ENCODE measurements around the gene NLGN1. TPM values are rescaled to one million over a fixed set of nuclear protein-coding genes. Genes with fewer than 3 reads are reported as not detected.

Gene NLGN1
- total and polyA plus RNA-seq, 2 experiments from 2014 or later, result 5.3 to 10.9 TPM

DNA sequence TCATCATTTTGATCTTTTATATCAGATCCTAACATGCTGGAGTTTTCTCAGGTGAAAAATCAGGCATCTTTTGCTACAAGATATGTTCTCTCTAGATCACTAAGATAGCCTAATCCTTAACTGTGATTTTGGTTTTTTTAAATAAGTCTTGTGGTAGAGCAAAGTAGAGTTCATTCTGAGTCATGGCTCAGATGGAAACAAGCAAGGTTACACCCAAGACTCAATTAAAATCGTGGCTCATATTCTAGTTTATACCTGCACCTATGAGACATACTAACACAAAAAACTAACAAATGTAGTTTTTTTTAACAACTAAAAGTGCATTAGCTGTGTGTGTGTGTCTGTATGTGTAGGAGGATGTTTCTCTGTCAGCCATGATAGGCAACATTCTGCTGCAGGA lies 428.2 kb downstream of the NLGN1 start:
- Histone ChIP-seq H3K4me3 (no peak overlapping the region), H3K36me3 (no peaks in the 10 kb centered on the region), H3K27me3 (no peaks in the 10 kb centered on the region), H3K4me1 (ENCODE audit: low read depth) (no peaks in the 10 kb centered on the region), H3K27ac (no peak overlapping the region), H3K9me3 (ENCODE audit: low read depth) (no peaks in the 10 kb centered on the region)
- no peak for DNase-seq (ENCODE audit: low read depth in 1 of 2, low spot score in 1 of 2)
- TF ChIP-seq, protein P1, sequence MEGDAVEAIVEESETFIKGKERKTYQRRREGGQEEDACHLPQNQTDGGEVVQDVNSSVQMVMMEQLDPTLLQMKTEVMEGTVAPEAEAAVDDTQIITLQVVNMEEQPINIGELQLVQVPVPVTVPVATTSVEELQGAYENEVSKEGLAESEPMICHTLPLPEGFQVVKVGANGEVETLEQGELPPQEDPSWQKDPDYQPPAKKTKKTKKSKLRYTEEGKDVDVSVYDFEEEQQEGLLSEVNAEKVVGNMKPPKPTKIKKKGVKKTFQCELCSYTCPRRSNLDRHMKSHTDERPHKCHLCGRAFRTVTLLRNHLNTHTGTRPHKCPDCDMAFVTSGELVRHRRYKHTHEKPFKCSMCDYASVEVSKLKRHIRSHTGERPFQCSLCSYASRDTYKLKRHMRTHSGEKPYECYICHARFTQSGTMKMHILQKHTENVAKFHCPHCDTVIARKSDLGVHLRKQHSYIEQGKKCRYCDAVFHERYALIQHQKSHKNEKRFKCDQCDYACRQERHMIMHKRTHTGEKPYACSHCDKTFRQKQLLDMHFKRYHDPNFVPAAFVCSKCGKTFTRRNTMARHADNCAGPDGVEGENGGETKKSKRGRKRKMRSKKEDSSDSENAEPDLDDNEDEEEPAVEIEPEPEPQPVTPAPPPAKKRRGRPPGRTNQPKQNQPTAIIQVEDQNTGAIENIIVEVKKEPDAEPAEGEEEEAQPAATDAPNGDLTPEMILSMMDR (IDR thresholded peaks at IDR 0.05; ENCODE audit: low read depth, low read length), result no peak

DNA sequence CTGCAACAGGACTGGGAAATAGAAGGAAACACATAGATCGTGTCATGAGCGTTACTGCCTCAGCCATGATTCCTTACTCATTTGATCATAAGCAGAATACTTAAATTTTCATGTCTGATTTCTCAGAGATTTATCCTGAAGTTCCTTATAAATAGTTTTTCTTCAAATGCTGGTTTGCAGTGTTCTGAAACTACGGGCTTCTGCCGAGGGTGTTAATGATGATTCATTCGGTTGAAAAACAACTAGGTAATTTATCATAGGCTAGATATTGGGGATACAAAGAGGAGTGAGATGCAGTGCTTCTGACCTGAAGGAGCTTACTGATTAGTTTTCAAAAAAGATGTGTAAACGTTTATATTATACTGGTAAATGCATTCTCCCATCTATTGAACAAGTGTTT lies 428.9 kb downstream of the NLGN1 start:
- H3K4me1 ChIP-seq (ENCODE audit: low read depth), result no peaks in the 10 kb centered on the region
- no peak overlapping the region for H3K27ac ChIP-seq
- no peaks in the 10 kb centered on the region for H3K9me3 ChIP-seq (ENCODE audit: low read depth)
- TF ChIP-seq, protein P1 (IDR thresholded peaks at IDR 0.05; ENCODE audit: low read depth, low read length), result no peak
- no peaks in the 10 kb centered on the region for H3K27me3 ChIP-seq
- no peaks in the 10 kb centered on the region for H3K36me3 ChIP-seq
- DNase-seq (ENCODE audit: low read depth in 1 of 2, low spot score in 1 of 2), result no peak
- H3K4me3 ChIP-seq, result no peak overlapping the region

DNA sequence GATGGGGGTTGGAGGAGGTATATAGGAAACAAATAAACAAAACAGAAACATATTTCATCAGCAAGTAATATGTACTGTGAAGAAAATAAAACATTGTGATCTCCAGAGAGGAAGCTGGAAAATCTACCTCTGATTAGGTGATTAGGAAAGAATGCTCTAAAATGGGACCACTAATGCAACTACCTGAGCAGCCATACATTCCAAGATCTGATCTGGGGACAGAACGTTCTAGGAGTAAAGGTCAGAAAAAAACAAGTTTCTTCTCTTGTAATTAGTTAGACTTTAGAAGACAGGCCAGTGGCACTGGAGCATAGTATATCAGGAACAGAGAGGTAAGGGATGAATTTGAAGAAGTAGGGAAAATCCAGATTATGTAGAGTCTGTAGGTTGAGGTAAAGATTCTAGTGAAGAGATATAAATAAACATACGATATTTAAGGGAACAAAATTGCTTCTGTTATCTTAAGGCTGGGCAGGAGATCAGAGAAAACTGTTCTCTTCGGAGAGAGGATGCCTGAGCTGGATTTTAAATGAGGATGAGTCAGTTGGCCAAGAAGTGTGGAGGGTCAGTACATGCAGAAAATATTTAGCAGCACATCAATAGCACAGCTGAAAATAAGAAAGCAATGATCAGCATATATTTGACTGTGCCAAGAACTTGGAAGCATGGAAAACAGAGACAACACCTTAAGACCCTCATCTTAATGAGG lies 429.5 kb downstream of the NLGN1 start:
- TF ChIP-seq, protein P1 (IDR thresholded peaks at IDR 0.05; ENCODE audit: low read depth, low read length), result no peak
- Histone ChIP-seq H3K4me1 (ENCODE audit: low read depth) (no peaks in the 10 kb centered on the region), H3K27ac (no peak overlapping the region), H3K36me3 (no peaks in the 10 kb centered on the region), H3K9me3 (ENCODE audit: low read depth) (no peaks in the 10 kb centered on the region), H3K27me3 (no peaks in the 10 kb centered on the region), H3K4me3 (no peak overlapping the region)
- DNase-seq (ENCODE audit: low read depth in 1 of 2, low spot score in 1 of 2), result peak in 1 of 2 donors; percentile 1

DNA sequence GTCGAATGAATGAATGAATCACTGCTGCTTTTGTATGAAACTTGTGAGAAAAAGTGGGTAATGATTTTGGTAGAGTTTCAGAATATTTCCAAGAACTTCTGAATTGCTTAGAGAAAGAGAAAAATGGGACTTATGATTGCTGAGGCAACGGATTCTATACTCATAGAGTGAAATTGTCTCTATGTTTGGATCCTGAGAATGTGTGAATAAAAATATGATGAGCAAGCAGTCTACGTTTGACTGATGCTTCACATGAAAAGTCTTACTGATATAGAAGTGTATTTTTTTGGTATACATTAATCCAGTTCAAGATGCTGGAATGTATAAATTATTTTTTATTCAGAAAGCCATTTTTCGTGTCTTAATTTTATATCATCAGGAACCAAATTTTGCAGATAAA lies 441.1 kb downstream of the NLGN1 start:
- H3K27ac ChIP-seq, result no peak overlapping the region
- TF ChIP-seq, protein P1 (IDR thresholded peaks at IDR 0.05; ENCODE audit: low read depth, low read length), result no peak
- DNase-seq (ENCODE audit: low read depth in 1 of 2, low spot score in 1 of 2), result no peak
- no peaks in the 10 kb centered on the region for H3K9me3 ChIP-seq (ENCODE audit: low read depth)
- H3K4me1 ChIP-seq (ENCODE audit: low read depth), result no peaks in the 10 kb centered on the region
- no peaks in the 10 kb centered on the region for H3K27me3 ChIP-seq
- H3K36me3 ChIP-seq, result no peaks in the 10 kb centered on the region
- H3K4me3 ChIP-seq, result no peak overlapping the region

DNA sequence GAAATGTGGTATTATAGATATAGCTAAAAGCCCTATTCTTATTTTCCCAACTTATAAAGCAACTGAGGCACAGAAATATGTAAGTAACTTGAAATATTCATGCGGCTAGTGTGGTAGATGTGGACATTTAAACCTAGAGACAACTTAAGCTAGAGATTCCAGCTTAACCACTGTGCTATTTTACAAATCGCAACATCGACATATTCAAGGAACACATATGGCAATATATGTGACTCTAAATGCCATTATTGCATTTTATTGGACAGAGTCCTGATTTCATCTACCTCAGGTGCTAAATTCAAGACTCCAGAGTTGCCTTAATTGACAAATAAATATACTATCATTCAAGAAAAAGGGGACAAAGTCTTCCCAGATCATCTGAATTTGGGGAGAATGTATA lies 442.3 kb downstream of the NLGN1 start:
- Histone ChIP-seq H3K4me3 (no peak overlapping the region), H3K27me3 (no peaks in the 10 kb centered on the region)
- no peak for DNase-seq (ENCODE audit: low read depth in 1 of 2, low spot score in 1 of 2)

More for the DNA sequence above, 442.3 kb downstream of the NLGN1 start:
- TF ChIP-seq, protein P1 (IDR thresholded peaks at IDR 0.05; ENCODE audit: low read depth, low read length), result no peak
- no peak overlapping the region for H3K27ac ChIP-seq
- H3K4me1 ChIP-seq (ENCODE audit: low read depth), result no peaks in the 10 kb centered on the region
- H3K9me3 ChIP-seq (ENCODE audit: low read depth), result no peaks in the 10 kb centered on the region
- no peaks in the 10 kb centered on the region for H3K36me3 ChIP-seq

Measured in cardiac muscle cell (in vitro differentiated cells and primary cell).